ENCODE results near the gene CERS5. TPM values are rescaled to one million over a fixed set of nuclear protein-coding genes. Genes with fewer than 3 reads are reported as not detected.

The CERS5 gene
- total and polyA plus RNA-seq, 12 donors = 19.4 to 110 (median 37.0) TPM

- Histone ChIP-seq H3K36me3 (replicated peaks in 1 of 2) (peaks cover 0 to 27% of the 10 kb centered on the region in 2 donors), H3K4me1 (replicated peaks in 1 of 2) (peaks cover 0 to 6% of the 10 kb centered on the region in 2 donors), H3K27me3 (no peaks in the 10 kb centered on the region), H3K4me3 (no peak overlapping the region), H3K27ac (no peak overlapping the region), H3K9me3 (replicated peaks in 1 of 3) (no peaks in the 10 kb centered on the region)
- TF ChIP-seq CTCF (IDR thresholded peaks at IDR 0.05) = no peak
- no peak for TF ChIP-seq POLR2A (IDR thresholded peaks at IDR 0.05)
- DNase-seq = no peak
- 93 to 99% (median 95%) methylated on average over 4 to 5 of the region's 5 CpGs for WGBS, 4 donors
- intact Hi-C loops (cut with DNase I) = loop anchor here in 1 of 2 donors (10.0 kb wide), 1 partner anchor 131 kb away; no protein-coding TSS in a partner anchor
Observed at GRCh38 chr12:50184261-50184660, 17.1 kb upstream of the CERS5 start.

GRCh38 chr12:50182461-50182860 lies 15.3 kb upstream of the CERS5 start:
- intact Hi-C loops (cut with DNase I) = loop anchor here in 1 of 2 donors (10.0 kb wide), 1 partner anchor 132 kb away; no protein-coding TSS in a partner anchor
- no peak for TF ChIP-seq CTCF (IDR thresholded peaks at IDR 0.05)
- TF ChIP-seq POLR2A (IDR thresholded peaks at IDR 0.05) = no peak

GRCh38 chr12:50181691-50182090 lies 14.5 kb upstream of the CERS5 start:
- 91 to 98% (median 92%) methylated on average over 4 of the region's 4 CpGs for WGBS, 4 donors
- TF ChIP-seq CTCF (IDR thresholded peaks at IDR 0.05) (no peak), POLR2A (IDR thresholded peaks at IDR 0.05) (no peak)
- H3K4me3 ChIP-seq = no peak overlapping the region
- H3K27ac ChIP-seq = no peak overlapping the region
- H3K4me1 ChIP-seq (replicated peaks in 1 of 2) = no peaks in the 10 kb centered on the region
- no peaks in the 10 kb centered on the region for H3K27me3 ChIP-seq
- H3K36me3 ChIP-seq (replicated peaks in 1 of 2) = peaks cover 0 to 53% of the 10 kb centered on the region in 2 donors
- intact Hi-C loops (cut with DNase I) = loop anchor here in 1 of 2 donors (10.0 kb wide), 1 partner anchor 133 kb away; no protein-coding TSS in a partner anchor
- DNase-seq = no peak
- no peaks in the 10 kb centered on the region for H3K9me3 ChIP-seq (replicated peaks in 1 of 3)

More at GRCh38 chr12:50182461-50182860, 15.3 kb upstream of the CERS5 start:
- Histone ChIP-seq H3K27ac (no peak overlapping the region), H3K27me3 (no peaks in the 10 kb centered on the region), H3K4me3 (no peak overlapping the region), H3K36me3 (replicated peaks in 1 of 2) (peaks cover 0 to 45% of the 10 kb centered on the region in 2 donors), H3K4me1 (replicated peaks in 1 of 2) (no peaks in the 10 kb centered on the region), H3K9me3 (replicated peaks in 1 of 3) (no peaks in the 10 kb centered on the region)
- no peak for DNase-seq

- TF ChIP-seq CTCF (IDR thresholded peaks at IDR 0.05) = no peak
- TF ChIP-seq POLR2A (IDR thresholded peaks at IDR 0.05) = no peak
- intact Hi-C loops (cut with DNase I) = loop anchor here (5.0 kb wide), 3 partner anchors 48 to 103 kb away; no protein-coding TSS in a partner anchor
Observed at GRCh38 chr12:50175716-50176026, 8.5 kb upstream of the CERS5 start.

More at GRCh38 chr12:50175716-50176026, 8.5 kb upstream of the CERS5 start:
- no peak overlapping the region for H3K4me3 ChIP-seq
- no peaks in the 10 kb centered on the region for H3K4me1 ChIP-seq (replicated peaks in 1 of 2)
- 23 to 43% (median 27%) methylated on average over 1 of the region's 1 CpG for WGBS, 4 donors
- DNase-seq = no peak
- H3K27me3 ChIP-seq = no peaks in the 10 kb centered on the region
- no peak overlapping the region for H3K27ac ChIP-seq
- H3K9me3 ChIP-seq (replicated peaks in 1 of 3) = no peaks in the 10 kb centered on the region
- H3K36me3 ChIP-seq (replicated peaks in 1 of 2) = peaks cover 0 to 44% of the 10 kb centered on the region in 2 donors
